Activated T-helper 17 cell treated with anti-CD3 and anti-CD28 coated beads, Interleukin-2, amount 50 U/mL, for 72 hours (primary cell): ENCODE measurements around the gene CRYGN. TPM values are rescaled to one million over a fixed set of nuclear protein-coding genes. Genes with fewer than 3 reads are reported as not detected.

Source experiments
- ATAC-seq: fragments of 150-1000 bp; cut with Tn5 transposase; replicated peaks from 2 replicates; pipeline ENCODE4 v1.10.0; 2021; ENCODE audit warnings: mild to moderate bottlenecking, moderate library complexity
- H3K27ac Mint-ChIP-seq: one replicate; pipeline ENCODE4 v1.8.0; 2022; ENCODE audit warnings: mixed read lengths
- H3K27me3 Mint-ChIP-seq: one replicate; pipeline ENCODE4 v1.8.0; 2022; ENCODE audit warnings: mixed read lengths
- H3K36me3 Mint-ChIP-seq: one replicate; pipeline ENCODE4 v1.8.0; 2022; ENCODE audit warnings: low read depth, mild to moderate bottlenecking, mixed read lengths
- H3K4me1 Mint-ChIP-seq: one replicate; pipeline ENCODE4 v1.8.0; 2022; ENCODE audit warnings: mixed read lengths
- H3K4me3 Mint-ChIP-seq: one replicate; pipeline ENCODE4 v1.8.0; 2022; ENCODE audit warnings: mild to moderate bottlenecking, mixed read lengths
- H3K9me3 Mint-ChIP-seq: one replicate; pipeline ENCODE4 v1.8.0; 2022; ENCODE audit warnings: mixed read lengths
- total RNA-seq, 2 donors: library from RNA; stranded (reverse); gene quantifications; one replicate each; pipeline ENCODE4 v1.2.3, GENCODE V29; 2022

CRYGN gene
- total RNA-seq, 2 donors from 2014 or later = not detected

GRCh38 chr7:151429237-151429559 lies 10.7 kb downstream of the CRYGN start:
- peak overlapping the region; percentile 73 for H3K4me3 Mint-ChIP-seq
- H3K27ac Mint-ChIP-seq = peak overlapping the region; percentile 88
- H3K4me1 Mint-ChIP-seq = peaks cover 16% of the 10 kb centered on the region
- H3K36me3 Mint-ChIP-seq = no peaks in the 10 kb centered on the region
- no peaks in the 10 kb centered on the region for H3K27me3 Mint-ChIP-seq
- peak; percentile 17 for ATAC-seq
- no peaks in the 10 kb centered on the region for H3K9me3 Mint-ChIP-seq

- Mint-ChIP-seq H3K9me3 (no peaks in the 10 kb centered on the region), H3K27me3 (no peaks in the 10 kb centered on the region), H3K27ac (peak overlapping the region; percentile 28), H3K4me3 (peak overlapping the region; percentile 19), H3K36me3 (no peaks in the 10 kb centered on the region), H3K4me1 (peaks cover 16% of the 10 kb centered on the region)
- no peak for ATAC-seq
Measured at GRCh38 chr7:151428378-151429236, 11.3 kb downstream of the CRYGN start.

- Mint-ChIP-seq H3K27ac (peak overlapping the region; percentile 38), H3K4me1 (peaks cover 12% of the 10 kb centered on the region), H3K36me3 (no peaks in the 10 kb centered on the region), H3K9me3 (no peaks in the 10 kb centered on the region), H3K27me3 (no peaks in the 10 kb centered on the region), H3K4me3 (no peak overlapping the region)
- ATAC-seq = no peak
Measured at GRCh38 chr7:151427705-151428377, 12.1 kb downstream of the CRYGN start.

- Mint-ChIP-seq H3K9me3 (no peaks in the 10 kb centered on the region), H3K27ac (no peak overlapping the region), H3K4me3 (no peak overlapping the region), H3K4me1 (peaks cover 10% of the 10 kb centered on the region), H3K36me3 (no peaks in the 10 kb centered on the region), H3K27me3 (no peaks in the 10 kb centered on the region)
- ATAC-seq = no peak
Measured at GRCh38 chr7:151426904-151427704, 12.8 kb downstream of the CRYGN start.

- H3K36me3 Mint-ChIP-seq = no peaks in the 10 kb centered on the region
- ATAC-seq = no peak
- no peaks in the 10 kb centered on the region for H3K9me3 Mint-ChIP-seq
- peaks cover 10% of the 10 kb centered on the region for H3K4me1 Mint-ChIP-seq
- no peak overlapping the region for H3K4me3 Mint-ChIP-seq
- H3K27me3 Mint-ChIP-seq = no peaks in the 10 kb centered on the region
- H3K27ac Mint-ChIP-seq = no peak overlapping the region
Measured at GRCh38 chr7:151426441-151426903, 13.5 kb downstream of the CRYGN start.

DNA sequence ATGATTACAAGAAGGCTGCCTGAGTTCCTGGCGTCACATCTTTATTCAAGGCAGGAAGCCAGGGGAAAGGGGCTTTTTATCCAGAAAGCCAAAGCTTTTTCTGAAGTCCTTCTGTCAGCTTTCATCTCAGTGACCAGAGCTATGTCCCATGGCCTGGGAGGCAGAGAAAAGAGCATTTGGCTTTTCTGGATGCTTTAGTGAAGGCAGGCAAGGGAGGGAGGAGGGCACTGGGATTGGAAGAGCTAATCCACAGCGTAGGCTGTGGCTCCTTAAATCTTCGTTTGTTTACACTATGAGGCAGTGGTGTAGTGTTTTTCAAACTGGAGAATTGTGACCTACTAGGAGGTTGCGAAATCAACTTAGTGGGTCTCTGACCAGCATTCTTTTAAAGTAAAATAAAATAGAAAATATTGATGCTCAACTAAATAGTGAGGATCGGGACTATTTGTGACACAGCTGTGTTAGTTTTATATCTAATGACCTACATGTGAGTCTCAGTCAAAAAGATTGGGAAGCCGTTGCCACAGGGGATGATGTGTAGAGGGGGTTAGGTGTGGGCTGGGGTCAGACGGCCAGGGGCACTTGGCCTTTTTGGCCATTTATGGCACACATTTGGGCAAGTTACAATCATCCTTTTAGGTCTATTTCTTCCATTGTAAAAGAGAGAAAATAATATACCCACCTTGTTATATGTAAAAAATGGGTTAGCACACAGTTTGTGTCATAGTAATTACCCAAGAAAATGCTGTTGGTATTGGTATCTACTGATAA lies 14.1 kb downstream of the CRYGN start:
- H3K9me3 Mint-ChIP-seq = no peaks in the 10 kb centered on the region
- no peak overlapping the region for H3K4me3 Mint-ChIP-seq
- no peak overlapping the region for H3K27ac Mint-ChIP-seq
- no peaks in the 10 kb centered on the region for H3K27me3 Mint-ChIP-seq
- peaks cover 10% of the 10 kb centered on the region for H3K4me1 Mint-ChIP-seq
- no peaks in the 10 kb centered on the region for H3K36me3 Mint-ChIP-seq
- ATAC-seq = no peak

DNA sequence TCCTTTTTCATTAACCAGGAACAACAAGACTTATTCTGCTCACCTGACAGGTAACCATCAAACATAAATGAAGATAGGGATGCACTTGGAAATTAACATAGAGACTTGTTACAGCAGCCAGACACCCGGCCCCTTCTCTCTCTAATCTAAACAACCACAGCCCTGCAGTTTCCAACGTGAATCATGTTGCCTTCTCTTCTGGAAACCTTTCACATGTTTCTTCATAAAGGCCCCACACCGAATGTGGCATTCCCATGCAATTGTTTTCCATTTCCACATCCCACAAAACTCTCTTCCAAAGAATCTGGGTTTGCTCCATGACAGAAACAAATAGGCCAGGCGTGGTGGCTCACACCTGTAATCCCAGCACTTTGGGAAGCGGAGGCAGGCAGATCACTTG lies 15.1 kb downstream of the CRYGN start:
- H3K9me3 Mint-ChIP-seq = peaks cover 3% of the 10 kb centered on the region
- H3K27ac Mint-ChIP-seq = no peak overlapping the region
- no peaks in the 10 kb centered on the region for H3K36me3 Mint-ChIP-seq
- ATAC-seq = no peak
- H3K4me1 Mint-ChIP-seq = peaks cover 6% of the 10 kb centered on the region
- H3K4me3 Mint-ChIP-seq = no peak overlapping the region
- no peaks in the 10 kb centered on the region for H3K27me3 Mint-ChIP-seq

- H3K4me3 Mint-ChIP-seq = no peak overlapping the region
- no peak for ATAC-seq
- H3K27ac Mint-ChIP-seq = no peak overlapping the region
- H3K27me3 Mint-ChIP-seq = no peaks in the 10 kb centered on the region
- H3K4me1 Mint-ChIP-seq = no peaks in the 10 kb centered on the region
- no peaks in the 10 kb centered on the region for H3K36me3 Mint-ChIP-seq
- H3K9me3 Mint-ChIP-seq = peaks cover 3% of the 10 kb centered on the region
Measured at GRCh38 chr7:151423936-151424335, 16.0 kb downstream of the CRYGN start.

DNA sequence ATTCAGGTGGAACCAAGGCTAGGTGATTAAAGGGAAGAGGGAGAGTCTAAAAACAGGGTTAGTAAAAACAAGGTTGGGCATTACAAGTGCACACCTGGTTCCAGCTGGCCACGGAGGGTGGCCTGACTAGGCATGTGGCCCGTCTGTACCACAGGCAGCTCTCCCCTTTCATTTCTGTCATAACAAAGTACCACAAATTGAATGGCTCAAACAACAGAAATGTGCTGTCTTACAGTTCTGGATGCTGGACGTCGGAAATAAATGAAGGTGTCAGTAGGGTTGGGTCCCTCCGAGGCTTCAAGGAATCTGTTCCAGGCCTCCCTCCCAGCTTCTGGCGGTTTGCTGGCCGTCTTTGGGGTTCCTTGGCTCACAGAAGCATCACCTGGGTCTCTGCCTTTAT lies 16.7 kb downstream of the CRYGN start:
- H3K36me3 Mint-ChIP-seq = no peaks in the 10 kb centered on the region
- H3K4me1 Mint-ChIP-seq = no peaks in the 10 kb centered on the region
- ATAC-seq = no peak

DNA sequence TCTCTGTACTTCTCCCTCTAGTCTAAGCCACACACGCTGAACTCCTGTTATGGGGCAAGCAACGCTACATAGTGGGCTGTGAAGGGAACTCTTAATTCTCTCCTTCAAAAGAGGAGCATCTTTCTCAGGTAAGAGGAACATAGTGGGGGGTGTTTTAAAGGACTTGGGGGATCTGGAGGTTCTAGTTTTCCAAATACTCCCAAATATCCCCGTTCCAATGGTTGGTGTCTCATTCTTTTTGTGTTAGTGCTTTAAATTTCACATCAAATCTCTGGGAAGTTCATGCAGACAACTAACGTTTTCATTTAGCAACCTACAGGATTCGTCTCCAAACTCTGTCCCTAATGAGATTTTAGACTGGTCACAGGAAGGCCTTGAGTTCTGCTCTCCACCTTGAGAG lies 17.7 kb downstream of the CRYGN start:
- Mint-ChIP-seq H3K4me1 (no peaks in the 10 kb centered on the region), H3K4me3 (no peak overlapping the region), H3K27me3 (no peaks in the 10 kb centered on the region), H3K9me3 (peaks cover 3% of the 10 kb centered on the region), H3K27ac (no peak overlapping the region), H3K36me3 (no peaks in the 10 kb centered on the region)
- no peak for ATAC-seq

More for the DNA sequence above, 16.7 kb downstream of the CRYGN start:
- Mint-ChIP-seq H3K27ac (no peak overlapping the region), H3K27me3 (no peaks in the 10 kb centered on the region), H3K4me3 (no peak overlapping the region), H3K9me3 (peaks cover 3% of the 10 kb centered on the region)

GRCh38 chr7:151420144-151420543 lies 19.8 kb downstream of the CRYGN start:
- ATAC-seq = no peak
- Mint-ChIP-seq H3K4me3 (no peak overlapping the region), H3K4me1 (peaks cover 4% of the 10 kb centered on the region), H3K27ac (no peak overlapping the region), H3K27me3 (no peaks in the 10 kb centered on the region), H3K9me3 (peaks cover 3% of the 10 kb centered on the region), H3K36me3 (no peaks in the 10 kb centered on the region)

DNA sequence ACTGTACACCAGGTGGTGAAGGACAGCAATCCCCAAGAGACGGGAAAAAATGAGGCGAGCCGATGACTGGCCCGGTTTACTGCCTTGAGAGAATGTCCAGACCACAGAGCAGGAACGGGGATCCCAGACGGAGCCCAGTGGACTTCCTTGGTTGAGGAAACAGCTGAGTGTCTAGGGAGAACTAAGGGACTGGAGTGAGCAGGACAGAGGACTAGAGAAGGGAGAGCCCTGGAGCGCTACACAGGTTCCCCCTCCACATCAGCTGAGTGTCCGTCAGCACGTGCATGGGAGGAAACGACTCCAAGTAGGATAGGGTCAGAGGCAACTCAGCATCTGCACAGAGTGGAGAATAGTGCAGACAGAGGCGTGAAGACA lies 23.0 kb downstream of the CRYGN start:
- H3K27ac Mint-ChIP-seq = no peak overlapping the region
- no peaks in the 10 kb centered on the region for H3K36me3 Mint-ChIP-seq
- H3K27me3 Mint-ChIP-seq = no peaks in the 10 kb centered on the region
- ATAC-seq = no peak
- peaks cover 17% of the 10 kb centered on the region for H3K4me1 Mint-ChIP-seq
- H3K4me3 Mint-ChIP-seq = no peak overlapping the region
- peaks cover 7% of the 10 kb centered on the region for H3K9me3 Mint-ChIP-seq

- ATAC-seq = no peak
- Mint-ChIP-seq H3K27ac (no peak overlapping the region), H3K4me3 (no peak overlapping the region), H3K4me1 (peaks cover 17% of the 10 kb centered on the region), H3K9me3 (peaks cover 7% of the 10 kb centered on the region), H3K36me3 (no peaks in the 10 kb centered on the region), H3K27me3 (peaks cover under 1% of the 10 kb centered on the region)
Measured at GRCh38 chr7:151416112-151416940, 23.6 kb downstream of the CRYGN start.
